Loucy (cell line): ENCODE measurements around the gene GTSF1L.

Experiments used
- H2AFZ ChIP-seq: fragments of 200-600 bp; sonication (generic); 2 replicates; pipeline ENCODE4 v1.6.0; 2016; ENCODE audit warnings: antibody characterized with exemption, mild to moderate bottlenecking, low read length, moderate library complexity
- H3F3A ChIP-seq: fragments of 200-600 bp; 2 replicates; pipeline ENCODE4 v1.6.0; 2016; ENCODE audit warnings: antibody characterized with exemption, low read depth, mild to moderate bottlenecking
- H3K27me3 ChIP-seq: fragments of 200-600 bp; sonication (generic); 2 replicates; pipeline ENCODE4 v1.6.1; 2014; ENCODE audit warnings: low read length, mild to moderate bottlenecking; ENCODE audit not compliant: insufficient read depth, poor library complexity, severe bottlenecking
- H3K36me3 ChIP-seq: fragments of 200-600 bp; sonication (generic); 2 replicates; pipeline ENCODE4 v1.6.1; 2016; ENCODE audit warnings: low read length; ENCODE audit not compliant: insufficient read depth
- H3K4me1 ChIP-seq: fragments of 200-600 bp; sonication (generic); 2 replicates; pipeline ENCODE4 v1.5.1; 2014; ENCODE audit warnings: low read length, mild to moderate bottlenecking; ENCODE audit not compliant: insufficient read depth, poor library complexity, severe bottlenecking
- H3K4me2 ChIP-seq: fragments of 200-600 bp; sonication (generic); 2 replicates; pipeline ENCODE4 v1.6.0; 2014; ENCODE audit warnings: antibody characterized with exemption, low read length, low read depth, mild to moderate bottlenecking; ENCODE audit not compliant: poor library complexity, severe bottlenecking
- H3K4me3 ChIP-seq: fragments of 200-600 bp; sonication (generic); 2 replicates; pipeline ENCODE4 v1.5.1; 2014; ENCODE audit warnings: low read length, mild to moderate bottlenecking, mixed read lengths; ENCODE audit not compliant: poor library complexity, severe bottlenecking
- H3K79me2 ChIP-seq: fragments of 200-600 bp; sonication (generic); 2 replicates; pipeline ENCODE4 v1.6.1; 2014; ENCODE audit warnings: low read length; ENCODE audit not compliant: insufficient read depth
- H3K9ac ChIP-seq: fragments of 200-600 bp; sonication (generic); 2 replicates; pipeline ENCODE4 v1.6.0; 2014; ENCODE audit warnings: mild to moderate bottlenecking, low read depth, low read length, moderate library complexity; ENCODE audit not compliant: poor library complexity, severe bottlenecking
- H3K9me2 ChIP-seq: fragments of 200-600 bp; sonication (generic); replicated peaks from 2 replicates; pipeline ENCODE4 v1.6.1; 2016; ENCODE audit warnings: low read depth, low read length, mixed read lengths
- H3K9me3 ChIP-seq: fragments of 200-600 bp; sonication (generic); 2 replicates; pipeline ENCODE4 v1.6.1; 2014; ENCODE audit warnings: mild to moderate bottlenecking, antibody characterized with exemption, low read length, low read depth; ENCODE audit not compliant: insufficient read depth
- H4K20me1 ChIP-seq: fragments of 200-600 bp; sonication (generic); 2 replicates; pipeline ENCODE4 v1.6.0; 2014; ENCODE audit warnings: antibody characterized with exemption, low read length, mild to moderate bottlenecking; ENCODE audit not compliant: insufficient read depth, poor library complexity, severe bottlenecking
- CTCF ChIP-seq: fragments of 200-600 bp; sonication (generic); conservative IDR thresholded peaks from 2 replicates; pipeline ENCODE4 v1.5.1; 2014; ENCODE audit warnings: mild to moderate bottlenecking, antibody characterized with exemption, low read length
- EZH2phosphoT487 ChIP-seq: fragments of 200-600 bp; IDR thresholded peaks from 2 replicates; pipeline ENCODE4 v1.6.1; 2018; ENCODE audit warnings: antibody characterized with exemption, mild to moderate bottlenecking, moderate library complexity, borderline replicate concordance

The GTSF1L gene

GRCh38 chr20:43723186-43723585, 3.6 kb downstream of the GTSF1L start:
- no peaks in the 10 kb centered on the region for H3F3A ChIP-seq
- no peaks in the 10 kb centered on the region for H4K20me1 ChIP-seq
- no peaks in the 10 kb centered on the region for H3K79me2 ChIP-seq
- no peak overlapping the region for H3K9ac ChIP-seq
- no peaks in the 10 kb centered on the region for H3K4me1 ChIP-seq
- no peaks in the 10 kb centered on the region for H3K9me2 ChIP-seq
- H2AFZ ChIP-seq = no peak overlapping the region
- H3K4me3 ChIP-seq = no peak overlapping the region
- H3K4me2 ChIP-seq = no peak overlapping the region
- no peaks in the 10 kb centered on the region for H3K27me3 ChIP-seq
- no peaks in the 10 kb centered on the region for H3K36me3 ChIP-seq
- no peak for TF ChIP-seq CTCF
- no peak for TF ChIP-seq EZH2phosphoT487
- H3K9me3 ChIP-seq = no peaks in the 10 kb centered on the region

GRCh38 chr20:43722153-43722505, 4.7 kb downstream of the GTSF1L start:
- H3K36me3 ChIP-seq = no peaks in the 10 kb centered on the region; the same call in 1 of the 2 replicates
- H3K4me2 ChIP-seq = no peak overlapping the region
- no peaks in the 10 kb centered on the region for H3K4me1 ChIP-seq
- H3K9me2 ChIP-seq = no peaks in the 10 kb centered on the region
- H3F3A ChIP-seq = no peaks in the 10 kb centered on the region
- no peaks in the 10 kb centered on the region for H3K27me3 ChIP-seq
- no peak overlapping the region for H3K4me3 ChIP-seq
- no peak overlapping the region for H3K9ac ChIP-seq
- TF ChIP-seq CTCF (no peak), EZH2phosphoT487 (no peak)
- no peak overlapping the region for H2AFZ ChIP-seq
- H3K9me3 ChIP-seq = no peaks in the 10 kb centered on the region
- H4K20me1 ChIP-seq = no peaks in the 10 kb centered on the region
- no peaks in the 10 kb centered on the region for H3K79me2 ChIP-seq

GRCh38 chr20:43721429-43722152, 5.2 kb downstream of the GTSF1L start:
- Histone ChIP-seq H2AFZ (no peak overlapping the region), H3K9ac (no peak overlapping the region), H3K4me2 (no peak overlapping the region), H3K79me2 (no peaks in the 10 kb centered on the region), H3K9me3 (no peaks in the 10 kb centered on the region), H3K36me3 (no peaks in the 10 kb centered on the region; the same call in 1 of the 2 replicates), H4K20me1 (no peaks in the 10 kb centered on the region), H3K4me1 (no peaks in the 10 kb centered on the region), H3F3A (no peaks in the 10 kb centered on the region), H3K4me3 (no peak overlapping the region), H3K27me3 (no peaks in the 10 kb centered on the region), H3K9me2 (no peaks in the 10 kb centered on the region)
- no peak for TF ChIP-seq CTCF
- no peak for TF ChIP-seq EZH2phosphoT487
